Activated CD8-positive, alpha-beta memory T cell treated with anti-CD3 and anti-CD28 coated beads, Interleukin-2, amount 50 U/mL, for 4 hours (primary cell): Measurements from ENCODE around the gene MSX1.

Source experiments
- DNase-seq: peaks from one replicate; pipeline ENCODE4 v3.0.0-alpha.2; 2020

MSX1 gene

GRCh38 chr4:4842476-4843441 lies 16.7 kb upstream of the MSX1 start:
- no peak for DNase-seq

GRCh38 chr4:4843635-4844291 lies 15.7 kb upstream of the MSX1 start:
- no peak for DNase-seq

- no peak for DNase-seq
Observed at GRCh38 chr4:4845027-4845426, 14.4 kb upstream of the MSX1 start.

- DNase-seq = no peak
Observed at GRCh38 chr4:4847011-4847410, 12.5 kb upstream of the MSX1 start.

GRCh38 chr4:4848540-4848939 lies 10.9 kb upstream of the MSX1 start:
- no peak for DNase-seq

GRCh38 chr4:4849106-4849505 lies 10.4 kb upstream of the MSX1 start:
- DNase-seq = no peak

GRCh38 chr4:4849524-4850193 lies 9.8 kb upstream of the MSX1 start:
- no peak for DNase-seq

- DNase-seq = no peak
Observed at GRCh38 chr4:4851081-4851480, 8.4 kb upstream of the MSX1 start.

- DNase-seq = no peak
Observed at GRCh38 chr4:4851906-4852305, 7.6 kb upstream of the MSX1 start.

- DNase-seq = no peak
Observed at GRCh38 chr4:4852591-4853362, 6.7 kb upstream of the MSX1 start.

GRCh38 chr4:4853371-4853823 lies 6.1 kb upstream of the MSX1 start:
- DNase-seq = no peak

GRCh38 chr4:4853921-4854648 lies 5.4 kb upstream of the MSX1 start:
- DNase-seq = no peak

- no peak for DNase-seq
Observed at GRCh38 chr4:4854649-4855295, 4.7 kb upstream of the MSX1 start.

- DNase-seq = no peak
Observed at GRCh38 chr4:4855301-4856070, 4.0 kb upstream of the MSX1 start.

GRCh38 chr4:4856071-4857000 lies 3.1 kb upstream of the MSX1 start:
- no peak for DNase-seq

- no peak for DNase-seq
Observed at GRCh38 chr4:4857001-4857808, 2.3 kb upstream of the MSX1 start.

GRCh38 chr4:4857809-4858508 lies 1.5 kb upstream of the MSX1 start:
- DNase-seq = no peak
